Inferior parietal cortex (tissue), 1 donor: ENCODE results near the gene C1orf232.
A peak's percentile ranks its signal among the peaks of the same experiment; 100 is the strongest.

Experiments used
- DNase-seq: peaks from one replicate; pipeline ENCODE4 v3.0.0-alpha.2; 2016; ENCODE audit errors: extremely low spot score

C1orf232 gene

GRCh38 chr1:26156285-26157038 lies 12.3 kb downstream of the C1orf232 start:
- DNase-seq = no peak

DNA sequence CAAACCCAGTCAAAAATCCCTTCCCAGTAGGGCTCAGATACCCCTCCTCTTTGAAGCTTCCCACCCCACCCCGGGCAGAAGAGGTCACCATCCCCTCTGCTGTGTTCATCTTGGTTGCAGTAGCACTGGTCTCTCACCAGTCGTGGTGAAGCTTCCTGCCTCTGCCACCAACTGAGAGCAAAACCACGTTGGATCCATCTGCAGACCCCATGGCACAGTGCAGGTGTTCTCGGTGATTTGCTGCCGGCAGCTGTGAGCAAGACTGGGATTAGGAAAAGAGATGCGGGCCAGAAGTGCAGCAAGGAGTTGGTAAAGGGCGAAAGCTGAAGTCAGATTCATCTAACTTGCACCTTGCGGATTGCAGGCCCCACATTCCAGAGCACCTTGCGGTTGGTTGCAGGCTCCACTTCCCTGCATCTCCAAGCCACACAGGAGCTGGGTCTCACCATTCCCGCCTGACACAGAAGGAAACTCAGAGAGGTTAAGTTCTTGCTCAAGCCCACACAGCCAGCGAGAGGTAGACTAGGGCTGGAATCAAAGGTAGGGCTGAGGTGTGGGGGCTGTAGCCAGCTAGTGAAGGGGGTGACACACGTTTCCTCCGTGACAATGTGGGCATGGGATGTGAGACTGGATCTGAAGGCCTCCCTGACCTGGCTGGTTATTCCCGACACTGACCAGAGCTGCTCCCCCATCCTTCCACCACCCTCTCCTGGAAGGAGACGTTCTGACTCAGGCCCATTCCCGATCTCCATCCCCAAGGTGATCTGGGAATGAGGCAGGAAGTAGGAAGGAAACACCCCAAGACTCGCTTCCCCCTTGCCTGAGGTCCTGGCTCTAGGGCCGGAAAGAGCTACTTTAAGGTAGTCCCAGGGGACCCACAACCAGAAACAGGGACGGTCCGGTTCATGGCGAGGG lies 13.1 kb downstream of the C1orf232 start:
- no peak for DNase-seq

DNA sequence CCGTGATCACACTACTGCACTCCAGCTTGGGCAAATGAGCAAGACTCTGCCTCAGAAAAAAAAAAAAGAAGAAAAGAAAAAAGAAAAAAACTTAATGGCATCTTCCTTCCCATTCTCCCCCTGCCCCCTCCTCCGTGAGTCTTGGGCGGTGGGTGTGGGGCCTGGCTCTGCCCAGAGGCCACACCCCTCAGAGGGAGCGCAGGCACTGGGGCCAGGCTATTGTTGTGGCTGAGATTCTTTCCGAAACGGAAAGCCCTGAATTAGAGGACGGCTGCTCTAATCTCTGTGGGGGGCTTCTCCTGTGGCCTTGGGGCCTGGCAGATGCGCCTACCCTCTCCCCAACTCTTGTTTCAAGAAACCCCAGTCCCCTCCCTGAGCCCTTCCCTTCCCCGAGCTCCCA lies 14.0 kb downstream of the C1orf232 start:
- DNase-seq = no peak

- no peak for DNase-seq
These were observed 14.7 kb downstream of the C1orf232 start for GRCh38 chr1:26153966-26154532.

GRCh38 chr1:26148887-26149286 lies 19.9 kb downstream of the C1orf232 start:
- no peak for DNase-seq

DNA sequence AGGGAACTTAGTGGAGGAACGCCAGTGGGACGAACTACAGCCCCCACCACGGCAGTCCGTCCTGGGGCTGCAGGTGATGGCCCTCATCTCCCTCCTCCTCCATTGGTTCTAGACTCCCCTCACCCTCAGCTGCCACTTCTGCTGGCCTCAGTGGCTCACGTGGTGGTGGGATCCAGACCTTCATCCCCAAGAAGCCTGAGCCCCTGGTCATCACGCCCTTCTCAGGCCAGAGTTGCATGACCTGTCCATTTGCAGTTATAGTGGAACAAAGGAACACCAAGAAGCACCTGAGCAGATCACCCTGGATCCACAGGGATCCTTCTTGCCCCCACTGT lies 22.8 kb downstream of the C1orf232 start:
- DNase-seq = no peak

GRCh38 chr1:26145041-26145959 lies 23.5 kb downstream of the C1orf232 start:
- DNase-seq = peak; percentile 93

GRCh38 chr1:26142159-26142558 lies 26.6 kb downstream of the C1orf232 start:
- no peak for DNase-seq

DNA sequence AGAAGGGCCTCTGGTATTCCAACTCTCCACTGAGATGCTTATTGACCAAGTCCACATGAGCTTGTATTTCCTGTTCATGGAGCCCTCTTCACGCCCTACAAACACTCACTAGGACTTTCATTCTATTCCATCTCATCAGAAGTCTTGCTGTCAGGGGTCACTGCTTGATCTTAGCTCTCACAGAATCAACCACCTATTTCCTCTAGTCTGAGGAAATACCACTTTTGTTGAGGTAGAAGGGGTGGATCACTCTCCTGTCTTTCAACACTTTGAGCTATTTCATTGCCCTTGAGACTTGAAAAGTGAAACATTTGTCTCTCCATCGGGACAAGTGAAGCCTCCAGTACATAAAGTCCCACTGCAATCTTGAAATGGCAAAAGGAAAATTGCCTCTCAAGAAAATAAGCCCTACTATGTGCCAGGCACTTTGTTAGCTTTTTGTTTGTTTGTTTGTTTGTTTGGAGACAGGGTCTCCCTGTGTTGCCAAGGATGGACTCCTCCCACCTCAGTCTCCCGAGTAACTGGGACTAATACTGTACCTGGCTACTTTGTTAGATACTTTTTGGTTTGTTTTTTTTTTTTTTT lies 29.7 kb downstream of the C1orf232 start:
- DNase-seq = no peak

GRCh38 chr1:26134466-26134865 lies 34.3 kb downstream of the C1orf232 start:
- DNase-seq = no peak

GRCh38 chr1:26132834-26133167 lies 36.0 kb downstream of the C1orf232 start:
- DNase-seq = no peak

DNA sequence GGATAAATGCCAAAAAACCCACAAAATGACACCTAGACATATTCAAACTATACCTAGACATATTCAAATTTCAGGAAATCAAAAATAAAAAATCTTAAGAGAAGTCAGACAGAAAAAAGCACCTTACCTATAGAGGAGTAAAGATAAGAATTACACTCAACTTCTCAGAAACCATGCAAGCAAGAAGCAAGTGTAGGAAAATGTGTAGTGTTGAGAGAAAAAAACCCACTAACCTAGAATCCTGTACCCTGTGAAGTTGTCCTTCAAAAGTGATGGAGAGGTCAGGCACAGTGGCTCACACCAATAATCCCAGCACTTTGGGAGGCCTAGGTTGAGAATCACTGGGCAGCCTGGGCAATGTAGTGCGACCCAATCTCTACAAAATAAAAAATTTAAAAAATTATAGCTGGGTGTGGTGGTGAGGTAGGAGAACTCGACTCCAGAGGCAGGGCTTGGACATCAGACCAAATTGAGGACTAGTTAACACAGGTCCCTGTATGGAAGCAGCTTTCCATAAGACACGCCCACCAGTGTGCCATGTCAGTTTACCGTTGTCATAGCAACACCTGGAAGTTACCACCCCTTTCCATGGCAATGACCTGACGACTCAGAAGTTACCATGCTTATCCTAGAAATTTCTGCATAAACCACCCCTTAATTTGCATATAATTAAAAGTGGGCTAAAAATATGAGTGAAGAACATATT lies 36.5 kb downstream of the C1orf232 start:
- no peak for DNase-seq

- no peak for DNase-seq
These were observed 38.1 kb downstream of the C1orf232 start for GRCh38 chr1:26130695-26131094.

DNA sequence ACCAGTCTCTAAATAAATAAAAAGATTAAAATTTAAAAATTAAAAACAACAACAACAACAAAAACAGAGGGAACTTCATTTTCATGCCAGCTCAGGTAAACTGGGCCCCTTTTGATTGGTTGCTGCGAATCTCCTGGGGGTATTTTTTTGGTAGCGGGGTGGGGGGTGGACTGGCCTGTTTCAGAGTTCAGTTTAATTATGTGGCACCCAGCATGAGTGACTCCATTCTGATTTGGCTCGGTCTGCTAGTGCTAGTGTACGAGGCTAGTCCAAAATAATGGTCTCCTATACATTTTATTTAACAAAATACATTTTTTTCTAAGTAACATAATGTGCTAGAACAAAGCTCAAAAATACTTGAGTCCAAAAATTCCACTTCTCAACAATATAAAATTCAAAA lies 39.0 kb downstream of the C1orf232 start:
- no peak for DNase-seq

DNA sequence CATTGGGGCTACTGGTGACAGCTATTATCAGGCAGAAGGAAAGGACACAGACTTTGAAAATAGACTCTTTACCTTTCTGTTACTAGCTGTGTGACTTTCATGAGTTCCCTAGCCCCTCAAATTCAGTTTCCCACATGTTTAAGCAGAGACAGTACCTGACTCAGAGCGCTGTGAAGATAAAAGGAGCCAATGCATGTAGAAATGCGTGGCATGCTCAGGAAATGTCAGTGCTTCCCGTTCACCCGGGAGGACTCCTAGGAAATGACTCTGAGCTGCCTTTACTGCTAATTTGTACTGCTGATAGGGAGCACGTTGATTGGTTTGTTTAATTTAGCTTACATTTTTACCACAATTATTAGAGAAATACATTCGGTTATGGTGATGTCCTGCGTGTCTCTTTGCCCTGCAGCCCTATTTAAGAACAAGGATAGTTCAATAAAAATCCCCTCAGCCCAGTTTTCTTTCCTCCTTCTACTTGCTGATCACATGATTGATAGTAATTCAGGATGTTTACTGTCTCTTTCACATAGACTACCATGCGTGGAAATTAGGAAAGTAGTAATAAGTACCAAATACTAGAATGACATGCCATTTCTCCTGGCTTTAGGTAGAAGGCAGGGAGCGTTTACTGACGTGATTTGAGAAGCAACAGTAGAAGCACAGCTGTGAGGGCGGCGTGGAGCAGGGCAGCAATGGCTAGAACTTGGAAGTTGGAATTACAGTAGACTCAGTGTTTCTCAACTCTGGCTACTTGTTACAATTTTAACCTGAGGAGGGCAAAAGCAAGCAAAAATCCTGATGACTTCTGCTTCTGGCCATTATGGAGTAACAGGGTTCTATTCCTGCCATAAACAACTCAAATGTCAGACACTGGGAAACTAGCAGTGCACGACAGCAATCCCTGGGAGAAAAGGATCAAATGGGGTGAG lies 41.3 kb downstream of the C1orf232 start:
- DNase-seq = no peak

DNA sequence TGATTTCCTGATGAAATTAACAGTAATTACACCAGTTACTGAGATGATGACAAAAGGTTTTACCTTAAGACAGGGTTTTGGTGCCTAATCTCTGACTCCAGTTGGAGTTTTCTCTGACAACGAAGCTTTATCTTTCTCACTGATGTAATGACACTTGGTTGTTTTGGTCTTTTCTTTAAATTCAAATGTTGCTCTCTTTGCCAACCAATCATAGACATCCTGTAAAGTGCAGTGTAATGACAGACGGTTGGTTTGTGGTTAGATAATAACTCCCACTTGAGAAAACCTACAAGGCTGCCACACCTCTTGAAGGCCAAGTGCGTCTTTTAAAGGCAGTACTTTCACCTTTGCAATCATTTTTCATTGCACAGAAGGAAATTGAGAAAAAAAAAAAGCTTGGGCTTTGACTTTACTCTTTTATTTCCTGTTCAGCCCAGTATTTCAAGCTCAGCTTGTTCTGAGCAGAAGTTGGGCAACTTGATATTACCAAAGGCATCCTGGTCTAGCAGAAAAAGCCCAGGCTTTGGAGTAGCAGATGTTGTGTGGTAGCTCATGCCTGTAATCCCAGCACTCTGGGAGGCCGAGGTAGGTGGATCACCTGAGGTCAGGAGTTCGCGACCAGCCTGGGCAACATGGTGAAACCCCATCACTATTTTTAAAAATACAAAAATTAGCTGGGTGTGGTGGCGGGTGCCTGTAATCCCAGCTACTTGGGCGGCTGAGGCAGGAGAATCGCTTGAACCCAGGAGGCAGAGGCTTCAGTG lies 42.3 kb downstream of the C1orf232 start:
- DNase-seq = peak; percentile 67

DNA sequence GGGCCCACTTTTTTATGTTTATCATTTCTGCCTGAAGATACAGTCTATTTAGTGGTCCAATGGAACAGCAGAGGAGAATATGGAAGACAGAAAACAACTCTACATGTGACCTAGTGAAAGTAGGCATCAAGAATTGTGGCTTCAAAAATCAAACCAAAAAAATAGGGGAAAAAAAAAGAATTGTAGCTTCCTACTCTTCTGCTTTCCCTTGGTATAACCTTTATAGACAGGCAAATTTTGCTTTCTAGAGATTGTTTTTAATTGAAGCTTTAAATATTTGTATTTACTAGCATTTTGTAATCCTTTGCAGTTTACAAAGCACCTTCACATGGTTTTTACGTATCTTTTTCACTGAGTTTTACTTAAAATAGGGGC lies 42.8 kb downstream of the C1orf232 start:
- no peak for DNase-seq

GRCh38 chr1:26125382-26125781 lies 43.4 kb downstream of the C1orf232 start:
- DNase-seq = no peak
